Measurements from ENCODE around the gene CIAO1.
"Not testable (repeated sequence)": the region's sequence is repeated elsewhere in the genome, so short reads cannot be mapped to it uniquely, and the experiment has no call there.

The CIAO1 gene

DNA sequence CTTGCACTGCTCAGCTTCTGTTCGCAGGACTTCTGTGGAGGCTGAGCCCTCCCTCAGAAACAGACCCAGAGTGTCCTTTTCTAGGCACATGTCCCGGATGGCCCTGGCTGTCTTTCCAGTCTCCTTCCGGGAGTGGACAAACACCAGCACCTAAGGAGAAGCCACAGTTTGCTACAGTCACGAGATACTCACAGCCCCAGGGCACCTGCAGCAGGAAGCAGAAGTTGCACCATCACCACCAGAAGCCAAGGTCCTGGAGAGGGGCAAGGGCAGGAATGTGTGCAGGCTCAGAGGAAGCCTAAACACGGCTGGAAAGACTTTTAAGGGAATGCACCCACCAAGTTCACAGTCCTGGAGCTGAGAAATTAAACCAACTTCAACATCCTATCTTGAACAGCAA is 25.7 kb downstream of the CIAO1 start:
- DNase-seq = peak; percentile 12

DNA sequence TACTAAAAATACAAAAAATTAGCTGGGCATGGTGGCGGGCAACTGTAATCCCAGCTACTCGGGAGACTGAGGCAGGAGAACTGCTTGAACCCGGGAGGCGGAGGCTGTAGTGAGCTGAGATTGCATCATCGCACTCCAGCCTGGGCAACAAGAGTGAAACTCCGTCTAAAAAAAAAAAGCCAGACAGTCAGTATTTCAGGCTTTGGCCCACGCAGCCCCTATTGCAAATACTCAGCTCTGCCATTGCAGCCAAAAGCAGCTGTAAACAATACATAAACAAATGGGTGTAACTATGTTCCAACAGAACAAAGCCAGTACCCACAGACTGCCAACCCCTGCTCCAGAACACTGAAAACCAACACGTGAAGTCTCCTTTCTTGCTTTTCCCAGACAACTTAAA is 28.2 kb downstream of the CIAO1 start:
- DNase-seq = not testable (repeated sequence)

DNA sequence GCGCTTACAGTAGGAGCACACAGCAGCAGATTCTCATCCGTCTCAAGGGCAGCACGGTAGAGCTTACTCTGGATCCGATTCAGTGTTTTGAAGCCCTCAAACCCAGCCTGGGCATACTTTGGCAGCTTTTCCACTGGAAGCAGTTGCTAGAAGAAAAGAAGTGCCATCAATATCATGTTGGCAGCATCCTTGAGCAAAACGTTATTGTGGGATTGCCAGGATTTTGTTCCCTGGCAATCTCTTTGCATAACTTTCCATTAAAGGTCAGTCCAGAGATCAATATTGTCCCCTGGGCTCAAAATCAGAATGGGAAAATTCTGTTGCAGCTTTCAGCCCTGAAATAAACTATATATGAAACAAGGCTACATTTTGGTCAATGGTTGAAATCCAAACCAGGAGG is 30.9 kb downstream of the CIAO1 start:
- DNase-seq = no peak

DNA sequence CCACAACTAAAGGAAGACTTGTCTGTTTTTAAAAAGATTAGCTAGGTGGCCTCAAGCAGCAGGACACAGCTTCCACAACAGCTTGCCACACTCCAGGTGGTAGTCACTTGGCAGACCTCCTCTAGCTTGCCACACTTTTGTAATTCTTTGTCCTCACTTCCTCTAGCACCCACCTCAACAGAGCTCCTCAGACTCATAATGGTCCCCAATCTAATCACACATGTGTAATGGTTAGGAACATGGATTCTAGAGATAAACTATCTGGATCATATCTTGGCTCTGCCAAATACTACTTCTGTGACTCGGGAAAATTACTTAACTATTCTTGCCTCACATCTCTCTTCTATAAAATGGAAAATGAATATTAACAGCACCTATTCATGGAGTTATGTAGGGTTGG is 35.8 kb downstream of the CIAO1 start:
- DNase-seq = no peak

DNA sequence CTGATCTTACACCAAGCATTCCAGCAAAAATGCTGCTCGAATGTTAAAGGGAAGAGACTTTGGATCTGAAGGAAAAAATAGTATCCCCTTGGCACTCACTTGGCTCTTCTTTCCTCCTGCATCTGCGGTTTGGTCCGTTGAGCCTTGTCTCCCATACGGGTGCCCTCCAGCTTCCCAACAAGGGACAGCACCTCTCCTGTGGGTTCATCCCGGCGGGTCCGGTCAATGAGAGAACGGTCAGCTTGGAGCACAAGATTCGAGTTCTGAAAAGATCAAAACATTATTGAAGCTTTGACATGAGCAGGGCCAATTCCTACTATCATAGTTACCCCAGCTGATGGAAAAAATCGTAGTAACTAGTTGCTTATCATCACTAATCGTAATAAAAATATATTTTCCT is 38.6 kb downstream of the CIAO1 start:
- DNase-seq = no peak

DNA sequence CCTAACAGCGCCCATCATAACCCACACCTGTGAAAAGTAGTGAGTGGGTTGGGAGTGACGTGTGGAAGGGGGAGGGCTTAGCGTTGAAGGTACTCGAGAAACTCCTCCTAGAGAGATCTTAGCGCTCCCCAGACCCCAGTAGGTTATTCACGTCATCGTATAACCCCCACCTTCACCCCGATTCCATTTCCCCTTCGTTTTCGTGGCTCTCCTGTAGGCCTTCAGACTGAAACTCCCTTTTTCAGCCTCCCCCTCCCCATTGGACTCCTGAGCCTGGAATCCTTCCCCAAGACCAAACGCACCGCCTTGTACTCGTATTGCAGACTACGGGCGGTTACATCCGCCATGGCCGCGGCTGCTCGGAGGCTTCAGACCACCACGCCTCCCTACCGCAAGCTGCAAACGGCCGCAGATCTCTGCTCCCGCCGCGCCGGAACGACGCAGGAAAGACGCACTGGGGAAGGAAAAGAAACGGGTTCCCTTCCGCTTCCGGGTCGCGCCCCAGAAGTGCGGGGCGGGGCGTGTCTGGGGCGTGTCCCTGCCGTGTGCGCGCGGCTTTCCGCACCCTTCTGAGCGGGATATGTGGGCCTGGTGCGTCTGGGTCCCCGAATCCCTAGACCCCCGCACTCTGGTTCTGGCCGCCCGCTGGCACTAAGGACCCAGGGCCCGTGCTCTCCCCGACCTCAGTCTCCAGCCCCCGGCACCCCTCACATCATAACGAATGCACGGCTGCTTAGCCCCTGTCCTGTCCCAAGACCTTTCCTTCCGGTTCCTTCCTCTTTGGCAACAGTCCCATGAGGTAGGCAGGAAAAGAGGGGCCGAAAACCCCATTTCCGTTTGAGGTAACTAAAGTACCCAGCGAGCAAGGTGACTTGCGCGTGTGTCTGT is 39.3 kb downstream of the CIAO1 start, which contains the start of gene SNRNP200:
SNRNP200 (minus strand) TSS at position 456 of the 888 bp plus-strand sequence; CDS start at position 347, 109 bp downstream.
- peak; percentile 71 for DNase-seq

DNA sequence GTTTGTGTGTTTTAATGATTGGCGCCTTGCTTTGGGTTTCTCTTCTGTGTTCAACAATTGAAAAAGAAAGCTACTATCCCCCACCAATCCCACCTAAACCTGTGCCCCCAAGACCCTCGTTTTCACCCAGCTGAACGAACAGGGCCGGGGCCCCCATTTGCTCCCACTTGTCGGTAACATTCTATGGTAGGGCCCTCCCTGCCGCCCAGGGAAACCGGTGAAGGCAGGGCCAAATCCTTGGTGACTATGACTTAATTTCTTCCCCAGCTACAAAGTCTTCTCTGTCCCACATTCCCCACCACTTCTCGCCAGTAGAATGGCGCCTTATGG is 39.9 kb downstream of the CIAO1 start:
- DNase-seq = no peak

DNA sequence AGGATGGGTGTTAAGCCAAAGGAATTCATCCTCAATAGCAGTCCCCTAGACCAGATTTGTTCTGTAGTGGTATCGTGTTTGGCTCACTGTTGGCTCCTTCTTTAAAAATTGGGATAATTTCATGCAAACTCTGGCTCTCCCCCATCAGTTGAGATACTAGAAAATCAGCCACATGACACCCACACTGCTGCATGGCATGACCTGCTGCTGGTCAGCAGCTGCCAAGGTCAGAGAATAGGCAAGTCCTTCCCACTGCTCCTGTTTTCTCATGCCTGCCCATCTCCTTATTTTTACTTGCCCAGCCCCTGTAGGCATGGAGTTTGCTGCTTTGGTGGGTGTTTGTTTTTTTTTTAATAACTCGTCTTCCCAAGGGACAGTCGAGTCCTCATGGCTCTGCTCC is 40.3 kb downstream of the CIAO1 start:
- no peak for DNase-seq

DNA sequence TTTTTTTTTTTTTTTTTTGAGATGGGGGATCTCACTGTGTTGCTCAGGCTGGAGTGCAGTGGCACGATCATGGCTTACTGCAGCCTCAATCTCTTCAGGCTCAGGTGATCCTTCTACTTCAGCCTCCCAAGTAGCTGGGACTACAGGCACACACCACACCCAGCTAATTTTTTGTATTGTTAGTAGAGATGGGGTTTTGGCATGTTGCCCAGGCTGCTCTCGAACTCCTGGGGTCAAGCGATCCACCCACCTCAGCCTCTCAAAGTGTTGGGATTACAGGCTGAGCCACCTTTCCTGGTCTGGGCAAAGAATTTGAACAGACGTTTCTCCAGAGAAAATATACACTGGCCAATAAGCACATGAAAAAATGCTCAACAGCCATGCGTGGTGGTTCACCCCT is 42.2 kb downstream of the CIAO1 start:
- no peak for DNase-seq

DNA sequence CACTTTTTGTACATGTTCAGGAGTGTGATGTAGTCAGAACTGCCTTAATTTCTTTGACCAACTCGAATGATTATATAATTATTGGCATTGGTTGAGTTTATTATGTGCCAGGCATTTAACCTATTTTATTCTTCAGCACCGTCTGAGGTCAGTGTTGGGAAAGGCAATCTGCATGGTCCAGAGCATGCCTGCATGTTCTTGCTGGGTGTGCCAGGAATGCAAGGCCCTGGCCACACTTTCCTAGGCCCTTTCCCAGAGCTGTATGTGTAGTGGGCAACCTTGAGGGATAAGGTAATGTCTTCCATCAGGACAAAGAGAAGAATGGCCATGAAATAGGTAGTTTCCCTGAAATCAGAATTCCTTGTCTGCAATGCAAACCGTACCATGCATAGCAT is 49.0 kb downstream of the CIAO1 start:
- DNase-seq = no peak

DNA sequence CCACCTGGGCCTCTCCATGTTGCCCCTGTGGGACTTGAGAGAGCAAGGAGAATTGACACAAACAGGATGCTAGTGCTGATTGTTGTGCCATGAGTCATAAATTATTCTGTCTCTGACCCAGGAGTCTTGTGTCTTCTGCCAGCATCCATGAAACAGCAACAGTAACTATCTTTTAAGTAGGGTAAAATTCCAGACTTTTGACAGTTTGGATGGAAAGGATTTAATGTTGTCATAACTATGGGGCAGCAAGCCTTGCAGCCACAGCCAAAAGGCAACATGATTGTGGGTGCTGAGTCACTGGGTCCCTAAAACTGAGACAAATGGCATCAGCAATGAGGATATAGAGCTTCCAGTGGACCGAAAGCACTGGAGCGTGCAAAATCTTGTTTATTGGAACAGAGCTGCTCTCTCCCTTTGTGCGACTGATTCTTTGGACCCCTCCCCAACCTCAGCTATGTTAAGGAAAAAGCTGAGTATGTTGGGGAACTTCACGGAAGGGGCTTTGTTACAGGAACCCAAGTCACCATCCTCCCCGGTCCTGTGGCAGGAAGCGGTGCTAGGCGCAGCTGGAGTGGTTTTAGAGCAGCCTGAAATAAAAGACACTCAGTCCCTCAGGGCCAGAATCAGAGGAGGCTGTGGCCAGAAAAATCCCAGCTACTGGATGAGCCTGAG is 49.5 kb downstream of the CIAO1 start:
- DNase-seq = peak; percentile 69

DNA sequence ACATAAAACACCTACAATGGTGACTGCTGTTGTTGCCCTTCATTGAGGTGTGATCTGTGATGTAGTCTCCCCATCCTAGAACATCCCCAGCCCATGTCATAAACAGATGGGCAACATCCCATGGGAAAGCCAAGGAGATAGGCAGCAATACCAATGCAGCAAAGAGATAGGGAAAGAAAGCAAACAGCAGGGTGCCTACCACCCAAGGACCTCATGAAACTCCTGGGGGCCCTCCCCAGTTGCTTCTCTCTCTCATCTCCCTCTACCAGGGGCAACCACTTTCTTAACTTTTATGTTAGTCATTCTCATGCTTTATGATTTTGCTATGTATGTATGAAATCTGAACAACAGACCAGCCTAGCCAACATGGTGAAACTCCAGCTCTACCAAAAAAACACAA is 51.0 kb downstream of the CIAO1 start:
- DNase-seq = no peak

DNA sequence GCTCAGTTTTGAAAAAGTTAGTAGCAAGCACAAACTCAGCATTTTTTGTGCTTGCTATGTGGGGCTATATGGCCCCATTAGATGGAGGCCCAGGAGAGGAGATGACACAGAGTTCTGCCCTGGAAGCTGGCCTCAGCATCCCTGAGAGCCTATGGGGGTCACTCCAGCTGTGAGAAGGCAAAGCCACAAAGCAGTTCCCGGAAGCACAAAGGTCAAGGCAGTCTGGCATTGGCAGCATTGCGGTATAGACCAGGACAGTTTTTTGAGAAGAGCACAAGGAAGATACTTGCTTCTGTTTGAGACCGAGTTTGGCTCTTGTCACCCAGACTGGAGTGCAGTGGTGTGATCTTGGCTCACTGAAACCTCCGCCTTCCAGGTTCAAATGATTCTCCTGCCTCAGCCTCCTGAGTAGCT is 51.6 kb downstream of the CIAO1 start:
- DNase-seq = peak; percentile 14

DNA sequence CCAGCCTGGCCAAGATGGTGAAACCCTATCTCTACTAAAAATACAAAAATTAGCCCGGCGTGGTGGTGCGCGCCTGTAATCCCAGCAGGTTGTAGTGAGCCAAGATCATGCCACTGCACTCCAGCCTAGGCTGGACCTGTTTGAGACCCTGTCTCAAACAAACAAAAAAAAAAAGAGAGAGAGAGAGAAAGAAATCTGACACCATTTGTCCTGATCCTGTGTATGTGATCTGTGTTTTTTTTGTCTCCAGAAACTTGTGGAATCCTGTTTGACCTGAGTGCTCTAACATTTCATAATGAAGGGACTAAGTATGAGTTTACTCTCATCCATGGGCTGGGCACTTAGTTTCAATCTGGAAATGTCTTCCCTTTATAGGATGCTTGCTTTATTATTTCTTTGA is 52.7 kb downstream of the CIAO1 start:
- no peak for DNase-seq

DNA sequence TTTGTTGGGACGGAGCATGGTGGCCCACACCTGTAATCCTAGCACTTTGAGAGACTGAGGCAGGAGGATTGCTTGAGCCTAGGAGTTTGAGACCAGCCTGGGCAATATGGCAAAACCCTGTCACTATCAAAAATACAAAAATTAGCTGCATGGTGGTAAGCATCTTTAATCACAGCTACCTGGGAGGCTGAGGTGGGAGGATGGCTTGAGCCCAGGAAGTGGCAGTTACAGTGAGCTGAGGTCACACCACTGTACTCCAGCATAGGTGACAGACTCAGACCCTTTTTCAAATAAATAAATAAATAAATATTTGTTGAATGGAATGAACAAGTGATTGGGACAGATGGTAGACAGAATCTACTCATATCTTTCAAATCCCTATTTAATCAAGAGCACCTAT is 53.4 kb downstream of the CIAO1 start:
- DNase-seq = no peak

DNA sequence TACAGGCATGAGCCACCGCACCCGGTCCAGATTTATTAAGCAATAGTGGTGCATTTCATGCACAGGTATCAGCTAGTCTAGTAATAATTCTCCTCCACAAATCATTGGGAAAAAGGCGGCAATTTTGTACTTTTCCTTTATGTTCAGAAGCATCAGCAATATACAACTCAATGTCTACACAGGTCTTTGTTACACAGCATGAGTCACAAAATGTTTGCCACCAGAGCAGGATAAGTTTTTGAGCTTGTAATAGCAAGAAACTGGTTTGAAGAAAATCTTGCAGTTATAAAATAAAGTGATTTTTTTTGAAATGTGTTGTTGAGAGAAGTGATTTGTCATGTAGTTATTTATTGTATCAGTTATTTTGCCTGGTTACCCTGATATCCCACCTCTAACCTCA is 54.3 kb downstream of the CIAO1 start:
- no peak for DNase-seq

DNA sequence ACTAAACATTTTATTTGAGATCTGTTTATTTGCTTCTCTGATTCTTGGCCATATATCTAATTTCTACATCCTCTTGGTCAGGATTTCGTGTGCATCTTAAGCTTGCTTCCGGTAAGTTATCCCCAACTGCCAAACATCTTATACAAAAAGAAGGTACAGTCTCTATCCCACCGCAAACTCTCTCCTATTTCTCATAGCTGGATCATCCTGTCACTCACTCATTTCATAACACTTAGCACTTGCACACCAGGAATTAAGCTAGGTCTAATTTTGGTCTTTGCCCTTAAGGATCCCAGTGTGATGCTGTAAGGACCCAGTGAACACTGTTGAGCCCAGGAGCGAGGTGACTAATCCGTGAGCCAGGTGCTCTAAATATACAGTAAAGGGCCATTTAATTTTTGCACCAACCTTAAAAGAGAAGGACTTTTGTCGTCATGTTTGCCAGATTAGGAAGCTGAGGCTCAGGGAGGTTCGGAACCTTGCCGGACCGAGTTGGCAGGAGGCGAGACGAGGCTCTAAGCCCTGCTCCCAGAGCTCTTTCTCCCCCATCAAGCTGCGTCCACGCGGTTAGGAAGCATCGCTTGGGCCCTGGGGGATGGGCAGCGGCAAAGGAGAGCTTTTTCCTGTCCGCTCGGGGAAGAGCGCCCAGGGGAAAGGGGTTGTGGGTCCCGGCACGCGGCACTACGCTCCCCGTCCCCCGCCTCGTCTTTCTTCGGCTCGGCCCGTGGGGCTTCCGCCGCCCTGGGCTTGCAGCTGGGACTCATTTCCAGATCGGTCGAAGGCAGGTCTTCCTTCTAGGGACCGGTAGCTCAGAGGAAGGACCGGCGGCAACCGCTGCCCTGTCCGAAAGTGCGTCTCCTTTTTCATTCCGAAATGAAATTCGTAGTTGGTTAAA is 55.0 kb downstream of the CIAO1 start:
- DNase-seq = peak; percentile 14
